HepG2 (cell line): ENCODE data around the gene WFDC11. TPM values are rescaled to one million over a fixed set of nuclear protein-coding genes. Genes with fewer than 3 reads are reported as not detected.

Source experiments
- ARNT ChIP-seq: fragments of 450-650 bp; IDR thresholded peaks from 2 replicates; pipeline ENCODE4 v1.6.1; 2017
- ATF1 ChIP-seq: IDR thresholded peaks from 2 replicates; pipeline ENCODE4 v1.6.1; 2016; ENCODE audit warnings: mild to moderate bottlenecking, control low read depth
- IKZF4 ChIP-seq: sonication (generic); formaldehyde crosslinking; IDR thresholded peaks from 2 replicates; pipeline ENCODE4 v1.5.1; 2020; ENCODE audit warnings: borderline replicate concordance, mild to moderate bottlenecking, low read depth, missing genetic modification reagents; ENCODE audit errors: not compliant biosample characterization
- MED1 ChIP-seq: sonication (generic); formaldehyde crosslinking; IDR thresholded peaks from 2 replicates; pipeline ENCODE4 v1.4.0; 2020; ENCODE audit warnings: missing genetic modification reagents
- MXD4 ChIP-seq: IDR thresholded peaks from 2 replicates; pipeline ENCODE4 v1.6.1; 2016; ENCODE audit warnings: mild to moderate bottlenecking, missing biosample characterization, missing genetic modification reagents
- NR2F6 ChIP-seq, 2 experiments: IDR thresholded peaks; 2 replicates each; pipeline ENCODE4 v1.6.1; 2016; ENCODE audit warnings: antibody characterized with exemption in 1 of 2, mild to moderate bottlenecking in 1 of 2
- PRDM15 ChIP-seq: sonication (generic); formaldehyde crosslinking; IDR thresholded peaks from 2 replicates; pipeline ENCODE4 v1.4.0; 2020; ENCODE audit warnings: missing genetic modification reagents
- RBM39 ChIP-seq: fragments of 200-400 bp; formaldehyde crosslinking; IDR thresholded peaks from one replicate; pipeline ENCODE4 v1.6.1; 2018; ENCODE audit warnings: antibody characterized with exemption, mild to moderate bottlenecking, low read depth, low read length; ENCODE audit not compliant: poor library complexity, severe bottlenecking
- SP5 ChIP-seq: IDR thresholded peaks from 2 replicates; pipeline ENCODE4 v1.6.1; 2016; ENCODE audit warnings: low read depth, borderline replicate concordance
- SRF ChIP-seq: IDR thresholded peaks from 2 replicates; pipeline ENCODE4 v1.6.1; 2011; ENCODE audit warnings: mild to moderate bottlenecking, low read depth, low read length, moderate library complexity
- STAG1 ChIP-seq: sonication (generic); formaldehyde crosslinking; IDR thresholded peaks from 2 replicates; pipeline ENCODE4 v1.4.0; 2020; ENCODE audit warnings: missing genetic modification reagents
- TRAFD1 ChIP-seq: sonication (generic); formaldehyde crosslinking; IDR thresholded peaks from 2 replicates; pipeline ENCODE4 v1.5.1; 2020; ENCODE audit warnings: missing genetic modification reagents, mild to moderate bottlenecking, borderline replicate concordance
- U2AF1 ChIP-seq: fragments of 200-400 bp; formaldehyde crosslinking; optimal IDR thresholded peaks from 2 replicates; pipeline ENCODE3; 2017; ENCODE audit warnings: mild to moderate bottlenecking, low read depth, low read length
- YEATS4 ChIP-seq: sonication (generic); formaldehyde crosslinking; IDR thresholded peaks from 2 replicates; pipeline ENCODE4 v1.4.0; 2020; ENCODE audit warnings: missing genetic modification reagents, borderline replicate concordance
- ZMYM3 ChIP-seq: sonication (generic); formaldehyde crosslinking; IDR thresholded peaks from 2 replicates; pipeline ENCODE4 v1.5.1; 2020; ENCODE audit warnings: mild to moderate bottlenecking, missing genetic modification reagents
- ZNF350 ChIP-seq: sonication (generic); formaldehyde crosslinking; IDR thresholded peaks from 2 replicates; pipeline ENCODE4 v1.4.0; 2020; ENCODE audit warnings: mild to moderate bottlenecking, low read depth, missing genetic modification reagents, borderline replicate concordance
- ZNF547 ChIP-seq: sonication (generic); formaldehyde crosslinking; IDR thresholded peaks from 2 replicates; pipeline ENCODE4 v1.5.1; 2020; ENCODE audit warnings: mild to moderate bottlenecking, missing genetic modification reagents
- ZNF567 ChIP-seq: sonication (generic); formaldehyde crosslinking; IDR thresholded peaks from 2 replicates; pipeline ENCODE4 v1.8.1; 2023; ENCODE audit warnings: mild to moderate bottlenecking, missing genetic modification reagents, borderline replicate concordance
- ZNF580 ChIP-seq: IDR thresholded peaks from 2 replicates; pipeline ENCODE4 v1.6.1; 2016; ENCODE audit warnings: low read depth, borderline replicate concordance
- ZNF607 ChIP-seq: sonication (generic); formaldehyde crosslinking; IDR thresholded peaks from 2 replicates; pipeline ENCODE4 v1.5.1; 2020; ENCODE audit warnings: missing genetic modification reagents, mild to moderate bottlenecking, borderline replicate concordance
- ZSCAN31 ChIP-seq: sonication (generic); formaldehyde crosslinking; IDR thresholded peaks from 2 replicates; pipeline ENCODE4 v1.5.0; 2020; ENCODE audit warnings: low read depth, mild to moderate bottlenecking, missing genetic modification reagents
- polyA plus RNA-seq, 8 experiments: library from polyadenylated mRNA; depleted of rRNA in 3 of 8; stranded (reverse) in 7 of 8; unstranded in 1 of 8; fragments of >200 nt; fragmentation: Illumina TruSeq in 4 of 8; extraction: Trizol in 4 of 8; gene quantifications; 2 replicates each; pipeline versions ENCODE4 v1.2.1 to v1.2.3, GENCODE V29; 2011 to 2016; ENCODE audit warnings: low read depth in 4 of 8, missing spikeins in 1 of 8, mixed read lengths in 1 of 8; ENCODE audit not compliant: insufficient read depth in 1 of 8
- total RNA-seq, 5 experiments: library from RNA; depleted of rRNA; stranded (reverse); fragments of >200 nt; fragmentation: Illumina TruSeq; extraction: Trizol; gene quantifications; 2 replicates each; pipeline ENCODE4 v1.2.3, GENCODE V29; 2016; ENCODE audit warnings: low read depth in 1 of 5
- TF ChIP-seq, protein P1 (sequence below): sonication (generic); formaldehyde crosslinking; IDR thresholded peaks from 2 replicates; pipeline ENCODE4 v1.5.0; 2020; ENCODE audit warnings: mild to moderate bottlenecking, low read depth, missing genetic modification reagents, borderline replicate concordance
- TF ChIP-seq, protein P2 (sequence below): IDR thresholded peaks from 2 replicates; pipeline ENCODE4 v1.6.1; 2016; ENCODE audit warnings: low read depth

Gene WFDC11
- total and polyA plus RNA-seq, 2 of the 13 experiments (the other 11 are each of a cell fraction or from before 2014, with no cell fraction given) = not detected

DNA sequence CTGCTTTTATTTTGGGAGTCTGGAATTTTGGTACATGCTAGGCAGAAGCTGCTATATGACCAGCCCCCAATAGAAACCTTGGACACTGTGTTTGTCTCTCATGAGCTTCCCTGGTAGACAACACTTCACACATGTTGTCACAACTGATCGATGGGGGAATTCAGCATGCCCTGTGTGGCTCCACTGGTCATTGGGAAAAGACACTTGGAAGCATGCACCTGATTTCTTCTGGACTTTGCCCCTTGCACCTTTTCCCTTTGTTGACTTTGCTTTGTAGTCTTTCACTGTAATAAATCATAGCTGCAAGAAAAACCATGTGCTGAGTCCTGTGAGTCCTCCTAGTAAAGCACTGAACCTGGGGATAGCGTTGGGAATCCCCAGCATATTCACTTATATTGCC, 48.4 kb downstream of the WFDC11 start (continued):
- no peak for TF ChIP-seq PRDM15 (CRISPR knock-in tag)
- no peak for TF ChIP-seq ZNF350
- TF ChIP-seq, protein P1, sequence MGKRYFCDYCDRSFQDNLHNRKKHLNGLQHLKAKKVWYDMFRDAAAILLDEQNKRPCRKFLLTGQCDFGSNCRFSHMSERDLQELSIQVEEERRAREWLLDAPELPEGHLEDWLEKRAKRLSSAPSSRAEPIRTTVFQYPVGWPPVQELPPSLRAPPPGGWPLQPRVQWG (CRISPR knock-in tag) = no peak
- TF ChIP-seq ATF1 (CRISPR knock-in tag) = no peak
- no peak for TF ChIP-seq U2AF1
- TF ChIP-seq SRF = no peak
- 0 out of 2 replicates have a peak, but pooled peaks have one; percentile 22 for TF ChIP-seq NR2F6 (IDR thresholded peaks at IDR 0.05)
- TF ChIP-seq NR2F6 (CRISPR knock-in tag; IDR thresholded peaks at IDR 0.05) = no peak
- no peak for TF ChIP-seq ZNF580
- TF ChIP-seq IKZF4 (CRISPR knock-in tag) = no peak
- no peak for TF ChIP-seq ZNF567 (CRISPR knock-in tag)
- TF ChIP-seq ZSCAN31 (CRISPR knock-in tag) = no peak
- TF ChIP-seq RBM39 = no peak
- no peak for TF ChIP-seq ZMYM3 (CRISPR knock-in tag)
- TF ChIP-seq SP5 (CRISPR knock-in tag) = no peak
- no peak for TF ChIP-seq YEATS4
- TF ChIP-seq MXD4 (CRISPR knock-in tag) = 0 out of 2 replicates have a peak, but pooled peaks have one; percentile 33
- no peak for TF ChIP-seq ARNT
- TF ChIP-seq, protein P2, sequence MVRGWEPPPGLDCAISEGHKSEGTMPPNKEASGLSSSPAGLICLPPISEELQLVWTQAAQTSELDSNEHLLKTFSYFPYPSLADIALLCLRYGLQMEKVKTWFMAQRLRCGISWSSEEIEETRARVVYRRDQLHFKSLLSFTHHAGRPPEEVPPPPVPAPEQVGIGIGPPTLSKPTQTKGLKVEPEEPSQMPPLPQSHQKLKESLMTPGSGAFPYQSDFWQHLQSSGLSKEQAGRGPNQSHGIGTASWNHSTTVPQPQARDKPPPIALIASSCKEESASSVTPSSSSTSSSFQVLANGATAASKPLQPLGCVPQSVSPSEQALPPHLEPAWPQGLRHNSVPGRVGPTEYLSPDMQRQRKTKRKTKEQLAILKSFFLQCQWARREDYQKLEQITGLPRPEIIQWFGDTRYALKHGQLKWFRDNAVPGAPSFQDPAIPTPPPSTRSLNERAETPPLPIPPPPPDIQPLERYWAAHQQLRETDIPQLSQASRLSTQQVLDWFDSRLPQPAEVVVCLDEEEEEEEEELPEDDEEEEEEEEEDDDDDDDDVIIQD (CRISPR knock-in tag) = no peak
- no peak for TF ChIP-seq STAG1 (CRISPR knock-in tag)
- TF ChIP-seq TRAFD1 (CRISPR knock-in tag) = no peak
- TF ChIP-seq ZNF607 = no peak
- no peak for TF ChIP-seq ZNF547
- TF ChIP-seq MED1 = no peak
